Islet precursor cell (in vitro differentiated cells): Measurements from ENCODE around the gene SYT1.

ENCODE experiments used
- DNase-seq: peaks from one replicate; pipeline ENCODE4 v3.0.0-alpha.2; 2018

The SYT1 gene

DNA sequence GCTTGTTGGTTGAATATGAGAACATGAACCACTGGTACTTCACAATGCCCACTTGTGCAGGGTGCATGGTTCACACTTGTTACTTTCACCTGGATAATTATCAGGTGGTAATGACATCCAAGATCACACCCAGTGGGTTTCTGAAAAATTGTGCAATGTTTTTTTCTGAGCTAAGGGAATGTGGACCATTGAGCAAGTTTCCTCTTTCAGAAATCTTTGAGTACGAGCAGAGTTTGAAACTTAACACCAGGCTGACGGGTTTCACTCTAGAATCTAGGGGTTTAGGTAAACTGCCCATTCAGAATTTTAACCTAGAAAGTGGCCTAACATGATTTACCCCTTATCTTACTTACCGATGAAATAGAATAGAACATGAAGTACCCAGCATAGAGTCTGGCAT lies 436.6 kb downstream of the SYT1 start:
- no peak for DNase-seq

DNA sequence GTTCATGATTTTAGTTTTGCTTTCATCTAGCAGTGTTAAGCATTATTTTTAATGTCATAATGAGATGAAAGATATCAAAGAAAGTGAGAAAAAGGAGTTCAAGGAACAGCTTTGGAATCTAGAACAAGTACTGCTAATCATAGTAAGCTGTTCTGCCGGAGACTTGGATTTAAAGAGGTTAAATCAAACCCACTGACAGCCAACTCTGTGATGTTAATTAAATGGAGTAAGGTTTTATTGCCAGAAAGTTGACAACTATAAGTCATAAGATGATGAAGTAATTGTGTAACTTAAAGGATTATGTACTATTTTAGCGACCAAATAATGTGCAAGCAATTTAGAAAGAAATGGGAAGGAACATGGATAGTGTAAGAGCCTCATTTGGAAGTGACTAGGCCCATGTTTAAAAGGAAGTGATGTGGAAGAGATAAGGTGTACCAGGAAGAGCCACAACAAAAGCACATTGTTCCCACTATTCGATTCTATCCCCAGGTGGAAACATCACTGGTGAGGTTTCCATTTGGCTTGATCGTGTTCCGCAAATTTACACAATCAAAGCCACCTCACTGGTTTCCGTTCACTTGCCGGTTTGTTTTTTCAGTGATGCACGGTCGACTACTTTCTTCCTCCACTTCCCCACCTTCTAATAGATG lies 437.7 kb downstream of the SYT1 start:
- no peak for DNase-seq

DNA sequence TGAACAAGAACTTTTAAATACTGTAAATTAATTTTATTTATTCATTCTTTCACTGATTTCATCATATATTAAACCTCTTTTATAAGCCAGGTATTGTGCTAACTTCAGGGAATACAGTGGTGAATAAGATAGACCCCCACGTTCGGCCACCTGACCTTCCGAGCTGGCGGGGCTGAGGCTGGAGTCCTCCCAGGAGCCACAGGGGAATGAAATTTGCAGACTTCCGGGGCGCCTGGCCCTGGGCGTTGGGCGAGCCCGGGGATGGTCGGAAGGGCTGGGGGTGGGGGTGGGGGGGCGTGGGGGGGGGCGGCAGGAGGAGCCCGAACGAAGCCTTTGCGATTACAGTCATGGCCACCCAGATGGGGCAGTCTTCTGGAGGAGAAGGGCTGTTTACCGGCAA lies 442.8 kb downstream of the SYT1 start:
- no peak for DNase-seq

DNA sequence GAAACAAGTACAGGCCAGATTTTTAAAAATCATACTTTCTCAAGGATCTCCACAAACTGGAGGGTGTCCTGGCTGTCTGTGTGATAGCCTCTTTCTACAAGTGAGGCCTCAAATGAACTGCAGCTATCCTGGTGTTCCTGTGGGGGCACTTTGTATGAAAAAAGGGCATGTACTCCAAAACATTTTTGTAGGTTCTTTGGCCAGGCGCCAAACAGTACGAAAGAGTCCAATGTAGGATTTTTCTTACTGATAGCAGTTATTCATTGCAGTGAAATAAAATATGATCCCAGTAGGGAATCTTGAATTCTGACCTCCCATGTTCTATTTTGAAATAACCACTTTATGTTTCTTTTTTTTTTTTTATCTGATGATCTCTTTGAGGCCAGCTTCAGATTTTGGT lies 444.5 kb downstream of the SYT1 start:
- DNase-seq, result no peak

DNA sequence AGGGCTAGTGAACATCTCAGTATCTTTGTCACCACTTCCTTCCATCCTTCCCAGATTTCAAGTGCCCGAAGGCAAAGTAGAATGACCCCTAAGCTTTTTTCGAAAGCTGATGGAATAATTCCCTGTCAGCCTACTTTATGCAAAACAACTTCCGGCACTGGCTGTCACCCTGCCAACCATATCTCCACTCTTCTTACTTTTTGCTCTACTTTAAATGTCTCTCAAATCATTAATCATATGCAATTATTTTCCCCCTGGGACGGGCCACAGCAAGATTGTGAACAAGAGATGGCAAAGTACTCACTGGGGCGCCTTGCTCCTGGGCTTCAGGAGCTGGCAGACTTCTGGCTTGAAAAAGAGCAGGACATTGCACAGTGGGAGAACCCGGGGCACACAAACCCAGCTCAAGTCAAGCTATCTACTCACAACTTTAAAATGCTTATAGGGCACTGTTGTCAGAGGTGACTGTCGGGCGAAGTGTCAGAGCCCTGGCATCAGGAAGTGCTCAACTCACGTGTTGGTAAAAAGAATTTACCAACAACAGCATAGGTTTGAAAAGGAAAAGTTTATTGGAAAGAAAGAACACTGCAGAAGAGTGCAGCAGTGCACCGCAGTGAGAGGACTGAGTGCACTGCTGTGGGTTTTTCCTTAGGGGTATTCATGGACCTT lies 452.7 kb downstream of the SYT1 start:
- no peak for DNase-seq

DNA sequence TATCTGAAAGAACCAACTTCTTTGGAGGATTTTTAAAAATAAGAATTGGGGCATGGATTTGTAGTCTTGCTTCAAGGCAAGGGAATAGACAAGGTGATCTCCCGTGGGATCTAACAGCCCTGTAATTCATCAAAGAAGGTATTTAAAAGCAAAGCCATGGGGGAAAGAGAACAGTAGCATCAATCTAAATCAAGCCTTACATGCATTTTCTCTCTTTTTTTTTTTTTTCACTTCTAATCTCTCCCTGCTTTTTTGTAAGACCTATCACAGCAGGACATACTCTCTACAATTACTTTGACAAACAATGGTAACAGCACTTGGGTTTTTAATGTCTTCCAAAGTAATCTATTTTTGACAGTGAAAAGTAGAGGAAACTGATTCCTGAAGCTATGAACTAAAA lies 458.3 kb downstream of the SYT1 start:
- DNase-seq, result no peak

DNA sequence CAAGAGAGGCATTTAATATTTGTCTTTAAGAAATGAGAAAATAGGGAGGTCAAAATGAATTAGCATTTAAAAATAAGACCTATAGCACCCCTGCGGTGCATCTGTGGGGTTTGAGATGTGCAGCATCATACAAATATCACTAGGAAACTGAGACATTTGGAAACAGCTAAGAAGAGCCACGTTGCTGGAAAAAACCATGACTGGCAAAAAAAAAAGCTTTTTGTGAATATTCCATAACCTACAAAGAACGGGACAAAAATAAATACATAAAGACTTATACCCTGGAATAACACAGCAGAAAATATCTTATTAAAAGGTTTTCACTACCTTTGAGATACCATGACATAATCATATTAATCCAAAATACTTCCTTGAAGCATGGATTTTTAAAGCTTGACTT lies 460.0 kb downstream of the SYT1 start:
- DNase-seq, result no peak

DNA sequence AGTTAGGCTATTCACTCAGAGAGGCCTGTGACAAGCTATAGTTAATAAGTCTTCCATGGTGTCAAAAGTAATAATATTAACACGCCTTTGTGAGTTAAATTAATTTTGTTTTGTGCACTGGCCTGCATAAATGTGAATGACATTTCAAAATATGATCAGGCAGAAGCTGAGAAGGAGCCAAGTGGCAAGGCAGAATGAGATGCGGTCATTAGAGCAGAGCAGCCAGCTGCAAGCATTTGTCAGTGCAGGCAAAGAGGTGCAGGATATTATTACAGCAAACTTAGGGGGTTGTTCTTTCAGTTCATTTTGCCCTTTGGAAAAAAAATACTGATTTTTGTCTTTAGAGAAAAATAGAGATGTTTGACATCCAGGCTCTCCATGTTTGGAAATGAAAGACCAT lies 461.6 kb downstream of the SYT1 start:
- no peak for DNase-seq

DNA sequence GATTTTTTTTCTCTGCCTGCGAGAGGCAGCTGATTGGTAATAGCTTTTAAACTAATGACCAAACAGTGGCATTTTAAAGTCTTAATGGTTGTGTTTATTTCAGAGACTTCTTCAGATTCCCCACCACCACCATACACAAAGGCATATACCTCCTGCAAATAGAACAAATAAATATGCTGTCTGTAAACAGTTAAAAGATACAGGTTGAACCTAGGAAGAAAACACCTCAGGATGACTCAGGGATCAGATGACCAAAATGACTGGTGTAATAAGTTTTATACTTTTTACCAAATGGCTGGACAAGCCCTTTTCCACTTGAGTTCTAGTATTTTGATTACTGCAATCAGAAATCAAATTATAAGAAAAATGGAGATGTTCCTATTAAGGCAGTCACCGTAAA lies 462.1 kb downstream of the SYT1 start:
- no peak for DNase-seq

DNA sequence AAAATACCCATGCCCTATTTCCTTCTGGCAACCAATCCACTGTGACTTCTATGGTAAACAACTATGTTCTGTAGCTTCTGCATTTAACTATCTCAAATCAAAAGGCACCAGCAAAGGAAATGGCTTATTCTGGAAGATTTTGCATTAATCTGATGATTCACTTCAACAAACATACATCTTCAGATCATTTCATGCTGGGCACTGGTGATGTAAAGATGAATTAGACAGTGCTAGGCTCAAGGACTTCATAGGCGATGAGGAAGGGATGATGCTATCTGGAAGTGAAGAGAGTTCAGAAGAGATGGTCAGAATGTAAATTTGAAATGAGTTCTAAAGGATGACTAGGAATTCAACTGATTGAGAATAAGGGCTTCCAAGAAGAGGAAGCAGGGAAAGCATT lies 462.9 kb downstream of the SYT1 start:
- no peak for DNase-seq

DNA sequence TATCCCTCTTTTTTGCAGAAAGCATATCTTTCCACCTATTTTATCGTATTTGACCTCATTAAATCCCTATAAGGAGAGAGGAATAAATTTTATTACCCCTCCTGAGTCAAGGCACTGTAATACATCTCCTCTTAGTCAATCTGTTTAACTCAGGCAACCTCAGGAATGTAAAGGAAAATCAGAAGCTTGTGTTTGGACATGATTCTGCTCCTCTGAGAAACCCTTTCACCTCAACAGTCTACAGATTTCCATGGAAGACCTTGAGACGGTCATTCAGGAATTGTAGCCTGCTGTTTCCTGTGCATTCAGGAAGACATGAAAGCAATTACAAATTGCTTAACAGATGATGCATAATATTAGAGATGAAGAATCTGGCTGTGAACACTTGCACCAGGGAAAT lies 465.4 kb downstream of the SYT1 start:
- DNase-seq, result no peak

DNA sequence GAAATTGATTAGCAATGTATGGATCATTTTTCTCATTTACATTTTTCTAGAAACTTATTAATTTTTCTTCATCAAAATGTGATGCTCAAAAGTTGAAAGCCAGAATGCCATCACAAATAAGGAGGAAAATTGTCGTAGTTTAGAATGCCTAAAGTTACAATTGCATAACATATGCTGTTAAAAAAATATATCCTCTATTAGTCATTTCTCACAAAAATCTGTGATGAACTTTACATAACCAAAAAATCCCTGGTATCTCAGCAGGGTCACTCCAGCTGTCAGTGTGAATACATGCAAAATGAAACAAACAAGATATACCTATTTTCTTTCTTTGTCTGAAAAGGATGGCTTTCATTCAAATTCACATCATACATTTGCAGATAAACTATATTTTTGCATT lies 467.3 kb downstream of the SYT1 start:
- DNase-seq, result no peak

DNA sequence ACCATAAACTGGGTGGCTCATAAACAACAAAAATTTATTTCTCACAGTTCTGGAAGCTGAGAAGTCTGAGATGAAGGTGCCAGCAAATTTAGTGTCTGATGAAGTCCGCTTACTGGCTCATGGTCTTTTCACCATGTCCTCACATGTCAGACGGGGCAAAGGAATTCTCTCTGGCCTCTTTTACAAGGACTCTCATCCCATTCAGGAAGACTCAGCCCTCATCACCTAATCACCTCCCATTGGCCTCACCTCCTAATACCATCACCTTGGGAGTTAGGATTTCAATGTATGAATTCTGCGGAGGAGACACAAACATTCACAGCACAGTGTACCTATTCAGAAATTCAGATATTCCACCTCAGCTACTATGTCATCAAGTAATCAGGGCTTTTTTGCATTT lies 468.6 kb downstream of the SYT1 start:
- DNase-seq, result no peak

DNA sequence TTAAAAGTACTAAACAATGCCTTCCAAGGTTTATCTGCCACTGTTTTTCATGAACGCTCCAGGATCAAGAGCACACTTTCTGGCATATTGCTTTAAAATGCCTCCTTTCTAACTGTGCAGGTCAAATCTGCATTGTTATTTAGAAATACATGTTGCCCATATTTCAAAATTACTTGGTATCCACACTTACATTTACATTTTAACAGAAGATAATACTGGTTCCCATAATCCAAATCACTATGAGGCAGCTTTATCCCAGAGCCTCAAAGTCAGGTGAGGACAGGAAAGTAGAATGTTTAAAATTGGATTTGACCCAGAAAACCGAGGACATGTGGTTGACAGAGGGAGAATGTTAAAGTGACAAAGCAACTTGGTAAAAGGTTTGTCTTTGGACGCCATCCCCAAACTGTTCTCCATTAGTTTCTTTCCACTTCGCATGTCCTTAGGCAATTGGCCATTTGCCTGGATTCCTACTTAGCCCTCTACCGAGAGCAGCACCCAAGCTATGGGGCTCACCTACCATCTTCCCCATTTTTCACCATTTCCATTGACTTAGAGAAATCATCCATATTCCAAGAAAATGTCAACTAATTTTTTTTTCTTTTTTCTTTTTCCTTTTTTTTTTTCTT lies 473.2 kb downstream of the SYT1 start:
- no peak for DNase-seq

DNA sequence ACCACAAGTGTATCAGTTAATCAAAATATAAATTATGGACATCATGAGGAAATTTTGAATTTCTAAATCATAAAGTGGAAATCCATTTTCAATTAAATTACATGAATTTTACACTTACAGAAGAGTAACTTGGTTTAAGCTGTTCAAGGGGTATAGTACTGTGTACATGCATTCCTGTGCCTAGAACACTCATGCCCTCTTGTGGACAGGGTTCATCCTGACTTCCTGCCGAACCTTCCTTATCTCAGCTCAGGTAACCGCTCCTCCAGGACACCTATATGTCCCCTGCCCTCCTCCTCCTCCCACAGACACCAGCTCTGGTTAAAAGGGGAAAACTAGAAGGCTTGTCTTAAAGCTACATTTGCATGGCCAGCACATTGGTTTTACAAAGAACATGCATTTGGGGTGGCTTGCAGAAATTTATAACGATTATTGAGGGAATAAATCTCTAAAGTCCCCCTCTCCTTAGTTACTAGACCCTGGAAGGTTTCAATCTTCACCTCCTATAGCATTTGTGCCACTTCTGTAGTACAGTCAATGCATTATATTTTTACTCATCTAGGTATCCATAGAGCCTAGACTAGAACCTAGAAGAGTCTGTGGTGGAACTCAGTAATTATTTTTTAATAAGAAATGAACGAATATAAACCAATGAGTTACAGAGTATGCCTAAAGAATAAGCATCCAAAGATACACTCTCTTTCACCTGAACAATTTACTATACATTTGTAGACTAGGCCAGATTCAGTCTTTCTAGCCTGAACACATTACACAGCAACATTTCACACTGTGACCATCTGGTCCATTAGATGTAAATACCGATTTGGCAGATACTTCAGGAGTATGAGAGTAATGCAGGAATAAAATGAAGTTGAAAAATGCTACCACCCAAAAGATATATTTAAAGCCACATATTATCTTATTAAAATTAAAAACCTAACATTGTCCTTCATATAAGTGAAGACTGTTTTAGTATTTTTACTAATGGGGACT lies 480.6 kb downstream of the SYT1 start:
- DNase-seq, result peak; percentile 81

DNA sequence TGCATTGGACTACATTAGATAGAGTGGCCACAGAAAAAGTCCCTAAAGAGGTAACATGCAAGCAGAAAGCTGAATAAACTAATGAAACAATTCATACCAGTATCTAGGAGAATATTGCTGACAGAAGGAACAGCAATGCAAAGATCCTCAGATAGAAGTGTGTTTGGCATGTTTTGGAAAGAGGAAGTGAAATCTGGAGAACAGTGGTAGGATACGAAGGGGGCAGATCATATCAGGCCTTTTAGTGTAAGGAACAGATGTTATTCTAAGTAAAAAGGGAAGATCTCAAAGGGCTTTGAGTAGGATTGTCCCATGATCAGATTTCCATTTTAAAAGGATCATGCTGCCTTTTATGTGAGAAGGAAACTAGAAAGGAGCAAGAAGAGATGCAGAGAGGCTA lies 483.3 kb downstream of the SYT1 start:
- no peak for DNase-seq

DNA sequence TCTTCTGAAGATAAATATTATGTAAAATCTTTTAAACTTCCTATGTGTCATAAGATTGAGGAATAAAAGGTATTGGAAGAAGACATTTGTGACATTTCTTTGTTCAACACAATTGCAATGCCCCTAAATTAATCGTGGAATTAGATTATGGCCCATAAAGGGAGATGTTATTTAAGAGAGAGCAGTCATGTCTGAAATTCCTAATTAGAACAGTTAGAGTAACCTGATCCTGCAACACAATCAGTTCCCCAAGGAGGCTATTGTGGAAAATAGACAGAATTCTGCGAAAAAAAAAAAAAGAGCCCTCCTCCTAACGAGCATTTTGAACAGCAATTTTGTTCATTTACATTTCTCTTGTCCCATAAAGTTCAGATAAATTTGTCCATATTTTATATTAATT lies 486.7 kb downstream of the SYT1 start:
- no peak for DNase-seq

DNA sequence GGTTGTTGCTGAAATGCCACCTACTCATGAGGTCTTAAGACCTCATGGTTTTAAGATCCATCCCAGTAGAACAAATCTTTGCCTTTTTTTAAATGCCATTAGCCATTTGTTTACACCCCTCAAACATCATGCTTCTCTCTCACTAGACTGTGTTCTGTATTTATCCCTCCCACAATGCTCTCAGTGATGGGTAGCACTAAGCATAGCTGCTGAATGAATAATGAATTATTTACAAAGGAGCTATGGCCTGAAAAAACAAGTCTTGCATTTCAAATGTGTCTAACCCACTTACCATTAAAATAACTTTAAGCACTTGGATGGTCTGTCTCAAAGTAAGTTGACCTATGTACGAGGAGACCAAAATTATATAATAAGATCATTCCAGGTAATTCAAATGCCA lies 491.6 kb downstream of the SYT1 start:
- DNase-seq, result no peak

DNA sequence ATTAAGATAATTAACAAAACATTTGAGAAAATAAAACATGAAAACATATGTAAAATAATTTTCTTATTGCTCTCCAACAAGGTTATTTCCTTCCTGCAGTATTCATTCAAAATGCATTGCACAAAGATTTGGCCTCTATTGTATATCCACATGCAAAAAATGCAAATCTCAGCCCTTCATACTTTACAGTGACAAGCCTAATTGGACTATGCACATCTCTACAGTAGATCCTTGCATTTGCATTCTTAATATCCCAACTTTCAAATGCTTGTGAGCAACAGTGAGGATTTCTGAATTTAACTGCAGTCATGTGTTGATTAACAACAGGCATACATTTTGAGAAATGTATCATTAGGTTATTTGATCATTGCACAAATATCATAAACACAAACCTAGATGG lies 492.5 kb downstream of the SYT1 start:
- no peak for DNase-seq

DNA sequence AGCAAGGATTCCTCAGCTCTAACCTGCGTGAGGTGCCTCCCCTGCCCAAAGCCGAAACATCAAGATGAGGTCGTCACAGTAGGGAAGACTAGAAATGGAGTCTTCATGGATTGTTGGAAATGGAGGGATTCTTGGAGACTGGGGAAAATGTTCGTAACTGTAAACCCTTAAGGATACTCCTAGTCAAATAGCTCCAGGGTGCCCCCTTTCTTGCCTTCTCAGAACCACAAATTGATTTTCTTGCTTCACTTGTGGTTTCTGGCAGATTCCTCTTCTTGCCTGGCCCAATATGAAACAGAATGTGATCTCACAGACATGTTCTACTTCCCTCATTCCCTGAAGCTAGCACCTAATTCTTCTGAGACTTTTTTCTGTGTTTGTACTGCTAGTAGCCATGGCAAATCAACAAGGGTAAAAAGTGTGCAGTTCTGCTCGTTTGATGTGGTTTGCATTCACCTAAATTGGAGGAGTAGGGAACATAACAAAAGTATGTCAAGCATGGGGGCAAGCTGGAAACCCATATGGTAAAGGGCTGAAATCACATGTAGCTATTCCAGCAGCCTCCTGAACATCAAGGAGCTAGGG lies 494.2 kb downstream of the SYT1 start:
- DNase-seq, result no peak

DNA sequence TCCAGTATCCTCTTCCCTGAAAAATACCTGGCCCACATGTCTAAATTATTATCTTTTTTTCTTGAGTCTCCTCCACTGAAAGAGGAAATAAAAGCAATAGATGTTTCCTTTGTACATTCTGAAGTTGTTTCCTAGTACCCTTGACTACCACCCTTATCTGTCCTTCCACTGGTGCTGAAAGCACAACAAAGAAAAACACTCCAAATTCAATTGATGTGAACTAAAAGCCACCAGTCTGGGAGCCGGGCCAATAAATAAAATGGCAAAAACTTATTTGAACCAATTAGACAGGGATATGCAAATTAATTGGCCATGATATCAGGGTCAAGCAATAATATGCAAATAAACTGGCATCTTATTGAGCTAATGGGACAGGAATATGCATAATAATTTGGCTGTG lies 495.7 kb downstream of the SYT1 start:
- no peak for DNase-seq

DNA sequence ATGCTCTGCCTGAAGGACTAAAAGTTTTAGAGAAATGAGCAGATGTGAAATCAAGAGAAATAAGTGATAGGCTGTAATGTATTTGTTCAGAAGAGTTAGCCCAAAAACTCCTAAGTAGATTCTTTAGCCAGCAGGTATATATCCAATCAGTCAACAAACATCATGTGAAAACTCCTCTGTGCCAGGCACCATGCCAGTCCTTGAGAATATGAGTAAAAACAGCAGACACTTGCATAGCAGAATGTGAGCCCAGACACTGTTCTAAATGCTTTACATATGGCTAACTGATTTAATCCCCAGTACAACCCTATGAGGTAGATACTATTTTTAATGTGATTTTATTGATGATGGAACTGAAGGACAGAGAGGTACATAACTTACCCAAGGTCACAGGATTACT lies 496.4 kb downstream of the SYT1 start:
- DNase-seq, result no peak

DNA sequence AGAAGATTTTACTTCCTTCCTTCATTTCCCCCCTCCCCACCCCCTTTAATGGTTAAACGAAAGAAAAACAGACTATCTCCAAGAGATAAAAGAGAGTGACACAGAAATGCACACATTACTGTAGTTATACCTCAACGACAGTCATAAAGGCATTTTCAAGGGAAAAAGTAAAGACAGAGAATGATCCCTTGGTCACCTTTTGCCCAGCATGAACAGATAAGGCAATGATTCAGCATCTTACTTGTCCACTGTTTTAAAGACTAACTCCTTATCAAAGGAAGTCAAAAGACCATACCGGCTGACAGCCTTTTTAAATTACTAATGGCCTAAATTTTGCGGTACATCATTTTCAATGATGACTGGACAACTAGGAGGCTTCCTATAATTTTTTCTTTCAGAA lies 499.6 kb downstream of the SYT1 start:
- DNase-seq, result no peak
